Measurements from ENCODE around the gene SSB. TPM values are rescaled to one million over a fixed set of nuclear protein-coding genes. Genes with fewer than 3 reads are reported as not detected.
A peak's percentile ranks its signal among the peaks of the same experiment; 100 is the strongest.

SSB gene
- total and polyA plus RNA-seq, 4 donors = 58.0 to 116 (median 71.3) TPM

GRCh38 chr2:169823996-169824372 lies 25.3 kb downstream of the SSB start:
- DNase-seq (no peak), ATAC-seq (ENCODE audit: insufficient read depth, low FRiP score) (no peak)
- Histone ChIP-seq H3K27me3 (ENCODE audit: control insufficient read depth in 3 of 3, insufficient read depth in 3 of 3, low read length in 2 of 3) (no peaks in the 10 kb centered on the region), H3K36me3 (ENCODE audit: control insufficient read depth in 4 of 4, insufficient read depth in 4 of 4, low read length in 4 of 4) (peaks cover 0 to 2% (median 0%) of the 10 kb centered on the region in 4 donors), H3K9me3 (ENCODE audit: control insufficient read depth in 4 of 4, insufficient read depth in 3 of 4, low read length in 3 of 4) (no peaks in the 10 kb centered on the region), H3K9ac (ENCODE audit: insufficient read depth in 1 of 2, low read length in 2 of 2) (peak overlapping the region; percentile 72 to 77), H3K4me1 (ENCODE audit: control insufficient read depth in 5 of 5, insufficient read depth in 5 of 5, low read length in 5 of 5) (peaks cover 0 to 5% (median 4%) of the 10 kb centered on the region in 5 donors), H3K27ac (ENCODE audit: low read depth in 1 of 2, low read length in 1 of 2) (peak overlapping the region in 1 of 2 donors; percentile 91), H3K4me3 (peak overlapping the region; percentile 78)
- no peak for TF ChIP-seq CTCF (IDR thresholded peaks at IDR 0.05; ENCODE audit: control extremely low read depth, extremely low read depth)
- 19 to 37% methylated on average over 4 of the region's 4 CpGs for WGBS, 2 donors

GRCh38 chr2:169824373-169825333 lies 26.0 kb downstream of the SSB start, which contains the start of gene METTL5:
TSS of gene METTL5 (minus strand) at chr2:169824905. CDS start at chr2:169824597, 308 bp downstream.
- Histone ChIP-seq H3K27me3 (ENCODE audit: control insufficient read depth in 3 of 3, insufficient read depth in 3 of 3, low read length in 2 of 3) (no peaks in the 10 kb centered on the region), H3K36me3 (ENCODE audit: control insufficient read depth in 4 of 4, insufficient read depth in 4 of 4, low read length in 4 of 4) (peaks cover 0 to 2% (median 0%) of the 10 kb centered on the region in 4 donors), H3K4me3 (peak within 1 kb of the TSS; percentile 78), H3K4me1 (ENCODE audit: control insufficient read depth in 5 of 5, insufficient read depth in 5 of 5, low read length in 5 of 5) (peaks cover 0 to 8% (median 4%) of the 10 kb centered on the region in 5 donors), H3K27ac (ENCODE audit: low read depth in 1 of 2, low read length in 1 of 2) (peak within 1 kb of the TSS; percentile 91 to 93), H3K9me3 (ENCODE audit: control insufficient read depth in 4 of 4, insufficient read depth in 3 of 4, low read length in 3 of 4) (no peaks in the 10 kb centered on the region), H3K9ac (ENCODE audit: insufficient read depth in 1 of 2, low read length in 2 of 2) (peak within 1 kb of the TSS; percentile 72 to 77)
- 2% methylated on average over 61 of the region's 61 CpGs for WGBS, 2 donors
- ATAC-seq (ENCODE audit: insufficient read depth, low FRiP score) (peak; percentile 89), DNase-seq (peak; percentile 80 to 91 (median 86))
- TF ChIP-seq CTCF (IDR thresholded peaks at IDR 0.05; ENCODE audit: control extremely low read depth, extremely low read depth) = peak; percentile 96

GRCh38 chr2:169827272-169828140 lies 28.8 kb downstream of the SSB start, which contains the start of gene UBR3:
TSS of gene UBR3 (plus strand) at chr2:169827454. CDS start at chr2:169827508, 54 bp downstream.
- Histone ChIP-seq H3K9ac (ENCODE audit: insufficient read depth in 1 of 2, low read length in 2 of 2) (peak within 1 kb of the TSS; percentile 51 to 84), H3K4me1 (ENCODE audit: control insufficient read depth in 5 of 5, insufficient read depth in 5 of 5, low read length in 5 of 5) (peaks cover 0 to 11% (median 5%) of the 10 kb centered on the region in 5 donors), H3K27me3 (ENCODE audit: control insufficient read depth in 3 of 3, insufficient read depth in 3 of 3, low read length in 2 of 3) (no peaks in the 10 kb centered on the region), H3K9me3 (ENCODE audit: control insufficient read depth in 4 of 4, insufficient read depth in 3 of 4, low read length in 3 of 4) (no peaks in the 10 kb centered on the region), H3K4me3 (peak within 1 kb of the TSS; percentile 89), H3K36me3 (ENCODE audit: control insufficient read depth in 4 of 4, insufficient read depth in 4 of 4, low read length in 4 of 4) (no peaks in the 10 kb centered on the region), H3K27ac (ENCODE audit: low read depth in 1 of 2, low read length in 1 of 2) (peak within 1 kb of the TSS; percentile 96 to 97)
- TF ChIP-seq CTCF (IDR thresholded peaks at IDR 0.05; ENCODE audit: control extremely low read depth, extremely low read depth) = no peak
- 0 to 1% methylated on average over 91 to 104 of the region's 104 CpGs for WGBS, 2 donors
- DNase-seq (peak; percentile 95 to 97 (median 95)), ATAC-seq (ENCODE audit: insufficient read depth, low FRiP score) (peak; percentile 90)

Data from lung (tissue), 12 donors.